NB4 (cell line): Measurements from ENCODE around the gene HBB.

ENCODE experiments used
- DNase-seq: peaks from one replicate; pipeline ENCODE4 v3.0.0; 2010; ENCODE audit warnings: low read depth
- H3K4me3 ChIP-seq: one replicate; pipeline ENCODE4 v1.5.1; 2011; ENCODE audit warnings: mild to moderate bottlenecking, low read depth, low read length, moderate library complexity
- MYC ChIP-seq: IDR thresholded peaks from 2 replicates; pipeline ENCODE4 v1.6.1; 2011; ENCODE audit warnings: low read depth, low read length
- POLR2A ChIP-seq: IDR thresholded peaks from 2 replicates; pipeline ENCODE4 v1.6.1; 2011; ENCODE audit warnings: mild to moderate bottlenecking; ENCODE audit not compliant: insufficient read length; ENCODE audit errors: extremely low read depth
- TF ChIP-seq, protein P1 (sequence below): IDR thresholded peaks from one replicate; pipeline ENCODE4 v1.5.1; 2012; ENCODE audit warnings: low read depth, low read length
- TF ChIP-seq, protein P2 (sequence below): IDR thresholded peaks from 2 replicates; pipeline ENCODE4 v1.6.1; 2011; ENCODE audit warnings: low read depth, low read length

The HBB gene

DNA sequence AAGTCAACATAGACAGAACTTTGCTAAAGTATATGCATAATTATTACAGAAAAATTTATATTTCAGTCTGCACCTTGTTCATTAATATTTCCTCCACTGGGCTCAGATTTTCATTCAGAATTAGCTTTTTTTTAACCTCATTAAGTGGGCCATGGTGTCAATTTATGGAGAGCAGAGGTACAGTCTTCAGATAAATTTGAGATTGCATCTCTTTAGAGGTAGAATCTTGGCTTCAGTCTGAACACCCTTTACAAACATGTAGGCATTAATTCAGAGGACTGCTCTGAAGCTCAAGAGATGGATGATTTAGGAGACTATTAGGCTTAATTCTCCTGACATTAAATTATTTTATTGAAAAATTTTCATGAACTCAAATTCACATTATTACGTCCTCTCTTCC, 3.4 kb upstream of the HBB start:
- H3K4me3 ChIP-seq = no peak overlapping the region
- no peak for TF ChIP-seq POLR2A
- TF ChIP-seq, protein P1, sequence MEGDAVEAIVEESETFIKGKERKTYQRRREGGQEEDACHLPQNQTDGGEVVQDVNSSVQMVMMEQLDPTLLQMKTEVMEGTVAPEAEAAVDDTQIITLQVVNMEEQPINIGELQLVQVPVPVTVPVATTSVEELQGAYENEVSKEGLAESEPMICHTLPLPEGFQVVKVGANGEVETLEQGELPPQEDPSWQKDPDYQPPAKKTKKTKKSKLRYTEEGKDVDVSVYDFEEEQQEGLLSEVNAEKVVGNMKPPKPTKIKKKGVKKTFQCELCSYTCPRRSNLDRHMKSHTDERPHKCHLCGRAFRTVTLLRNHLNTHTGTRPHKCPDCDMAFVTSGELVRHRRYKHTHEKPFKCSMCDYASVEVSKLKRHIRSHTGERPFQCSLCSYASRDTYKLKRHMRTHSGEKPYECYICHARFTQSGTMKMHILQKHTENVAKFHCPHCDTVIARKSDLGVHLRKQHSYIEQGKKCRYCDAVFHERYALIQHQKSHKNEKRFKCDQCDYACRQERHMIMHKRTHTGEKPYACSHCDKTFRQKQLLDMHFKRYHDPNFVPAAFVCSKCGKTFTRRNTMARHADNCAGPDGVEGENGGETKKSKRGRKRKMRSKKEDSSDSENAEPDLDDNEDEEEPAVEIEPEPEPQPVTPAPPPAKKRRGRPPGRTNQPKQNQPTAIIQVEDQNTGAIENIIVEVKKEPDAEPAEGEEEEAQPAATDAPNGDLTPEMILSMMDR = no peak
- DNase-seq = no peak

DNA sequence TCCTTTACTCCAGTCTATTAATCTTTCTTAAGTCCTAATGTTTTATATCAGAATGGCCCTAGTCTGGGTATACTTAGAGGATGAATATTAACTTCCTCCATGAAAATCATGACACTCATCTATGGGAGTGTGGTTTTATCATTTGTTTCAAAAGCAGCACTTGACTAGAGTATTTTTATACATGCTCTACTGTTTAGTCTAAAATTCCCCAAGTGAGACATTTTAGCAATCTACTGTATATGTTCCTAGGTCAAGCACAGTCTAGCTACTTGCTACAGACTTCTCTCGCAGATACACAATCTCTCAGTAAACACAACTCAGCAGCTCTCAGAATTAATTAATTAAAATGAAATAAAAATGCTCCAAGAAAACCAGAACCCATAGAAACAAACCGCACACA, 2.9 kb upstream of the HBB start:
- DNase-seq = no peak
- TF ChIP-seq, protein P1 = no peak
- TF ChIP-seq POLR2A = no peak
- TF ChIP-seq, protein P2, sequence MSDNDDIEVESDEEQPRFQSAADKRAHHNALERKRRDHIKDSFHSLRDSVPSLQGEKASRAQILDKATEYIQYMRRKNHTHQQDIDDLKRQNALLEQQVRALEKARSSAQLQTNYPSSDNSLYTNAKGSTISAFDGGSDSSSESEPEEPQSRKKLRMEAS = no peak
- no peak for TF ChIP-seq MYC
- H3K4me3 ChIP-seq = no peak overlapping the region

DNA sequence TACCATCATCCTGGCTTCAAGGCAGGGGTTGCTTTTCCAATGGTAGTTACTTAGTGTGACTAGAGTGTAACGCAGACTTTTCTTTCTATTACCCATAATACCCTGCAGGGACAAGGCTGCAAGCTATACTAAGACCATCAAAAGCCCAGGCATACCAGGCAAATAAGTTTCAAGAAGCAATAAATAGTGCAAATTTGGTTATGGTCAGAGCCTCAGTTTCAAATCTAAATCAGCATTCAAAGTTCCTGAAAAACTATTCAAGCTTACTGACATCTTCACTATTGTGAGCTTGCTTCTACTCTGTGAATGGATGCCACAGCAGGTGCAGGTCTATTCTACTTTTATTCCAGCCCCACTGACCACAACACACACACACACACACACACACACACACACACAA, 2.5 kb upstream of the HBB start:
- TF ChIP-seq, protein P1 = no peak
- TF ChIP-seq, protein P2 = no peak
- TF ChIP-seq POLR2A (no peak), MYC (no peak)
- no peak overlapping the region for H3K4me3 ChIP-seq
- DNase-seq = no peak

DNA sequence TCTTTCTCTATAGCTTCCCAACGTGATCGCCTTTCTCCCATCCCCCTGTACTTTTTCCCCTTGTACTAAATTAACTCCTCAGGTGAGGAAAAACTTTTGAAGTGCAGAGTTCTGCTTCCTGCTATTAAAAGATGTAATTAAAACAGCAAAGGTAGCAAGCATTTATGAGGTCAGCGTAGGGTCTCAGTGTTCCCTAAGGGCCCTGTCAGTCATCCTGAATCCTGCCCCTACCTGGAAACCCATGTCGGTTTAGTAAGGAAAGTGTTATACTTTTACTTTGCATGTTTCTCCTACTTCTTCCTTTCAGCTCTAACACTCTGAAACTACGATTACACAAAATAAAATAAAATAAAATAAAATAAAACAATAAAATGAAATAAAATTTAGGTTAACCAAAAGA, 1.3 kb upstream of the HBB start:
- no peak overlapping the region for H3K4me3 ChIP-seq
- TF ChIP-seq, protein P2 = no peak
- TF ChIP-seq, protein P1 = no peak
- TF ChIP-seq POLR2A (no peak), MYC (no peak)
- DNase-seq = no peak

DNA sequence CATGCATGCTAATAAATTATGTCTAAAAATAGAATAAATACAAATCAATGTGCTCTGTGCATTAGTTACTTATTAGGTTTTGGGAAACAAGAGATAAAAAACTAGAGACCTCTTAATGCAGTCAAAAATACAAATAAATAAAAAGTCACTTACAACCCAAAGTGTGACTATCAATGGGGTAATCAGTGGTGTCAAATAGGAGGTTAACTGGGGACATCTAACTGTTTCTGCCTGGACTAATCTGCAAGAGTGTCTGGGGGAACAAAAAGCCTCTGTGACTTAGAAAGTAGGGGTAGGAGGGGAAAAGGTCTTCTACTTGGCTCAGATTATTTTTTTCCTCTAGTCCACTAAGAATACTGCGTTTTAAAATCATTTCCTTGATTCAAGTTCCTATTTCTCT, 810 bp upstream of the HBB start:
- no peak overlapping the region for H3K4me3 ChIP-seq
- DNase-seq = no peak
- TF ChIP-seq MYC = no peak
- TF ChIP-seq, protein P1 = no peak
- TF ChIP-seq, protein P2 = no peak
- no peak for TF ChIP-seq POLR2A

DNA sequence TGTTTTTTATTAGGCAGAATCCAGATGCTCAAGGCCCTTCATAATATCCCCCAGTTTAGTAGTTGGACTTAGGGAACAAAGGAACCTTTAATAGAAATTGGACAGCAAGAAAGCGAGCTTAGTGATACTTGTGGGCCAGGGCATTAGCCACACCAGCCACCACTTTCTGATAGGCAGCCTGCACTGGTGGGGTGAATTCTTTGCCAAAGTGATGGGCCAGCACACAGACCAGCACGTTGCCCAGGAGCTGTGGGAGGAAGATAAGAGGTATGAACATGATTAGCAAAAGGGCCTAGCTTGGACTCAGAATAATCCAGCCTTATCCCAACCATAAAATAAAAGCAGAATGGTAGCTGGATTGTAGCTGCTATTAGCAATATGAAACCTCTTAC, 1.4 kb downstream of the HBB start:
- DNase-seq = no peak
- no peak overlapping the region for H3K4me3 ChIP-seq
- TF ChIP-seq MYC = no peak
- TF ChIP-seq, protein P1 = no peak
- no peak for TF ChIP-seq POLR2A
- TF ChIP-seq, protein P2 = no peak
